A549 treated with GW870086 at 1 μM for 4 hours (cell line): ENCODE measurements around the gene OR10T2. TPM values are rescaled to one million over a fixed set of nuclear protein-coding genes. Genes with fewer than 3 reads are reported as not detected.

Experiments used
- total RNA-seq: library from RNA; stranded (reverse); fragments of 200-300 nt; extraction: Qiagen RNA extraction; gene quantifications from 5 replicates; pipeline ENCODE4 v1.2.3, GENCODE V29; 2022; ENCODE audit warnings: low read depth

The OR10T2 gene
- total RNA-seq: not detected in 5 replicates

GRCh38 chr1:158398818-158399514 lies at the start of gene OR10T2:
TSS of gene OR10T2 (minus strand) at chr1:158399466. CDS start at chr1:158399466, 0 bp downstream.

GRCh38 chr1:158426137-158426536 lies 26.9 kb upstream of the OR10T2 start, which contains the start of gene OR10K2:
TSS of gene OR10K2 (minus strand) at chr1:158426237. CDS start at chr1:158420866, 5,371 bp downstream.

GRCh38 chr1:158353303-158354075 lies 45.8 kb downstream of the OR10T2 start, which contains the start of gene CD1E:
TSS of gene CD1E (plus strand) at chr1:158353894. CDS start at chr1:158353989, 95 bp downstream.

Other genes with a start within 250 kb of the OR10T2 start
- 0.10 TPM in 1 of 5 replicates, not detected in the others for gene CD1D, start 218.6 kb downstream of the OR10T2 start, total RNA-seq
- gene CD1A, start 145.0 kb downstream of the OR10T2 start, total RNA-seq: not detected in 5 replicates
- gene CD1C, start 109.5 kb downstream of the OR10T2 start, total RNA-seq: not detected in 5 replicates
- gene CD1B, start 67.9 kb downstream of the OR10T2 start, total RNA-seq: not detected in 5 replicates
- not detected in 5 replicates for gene CD1E, start 45.6 kb downstream of the OR10T2 start, total RNA-seq
- gene OR10K2, start 26.8 kb upstream of the OR10T2 start, total RNA-seq: not detected in 5 replicates
- gene OR10K1, start 62.4 kb upstream of the OR10T2 start, total RNA-seq: not detected in 5 replicates
- gene OR10R2, start 72.8 kb upstream of the OR10T2 start, total RNA-seq: not detected in 5 replicates
- not detected in 5 replicates for gene OR6Y1, start 154.9 kb upstream of the OR10T2 start, total RNA-seq
- not detected in 5 replicates for gene OR6P1, start 171.1 kb upstream of the OR10T2 start, total RNA-seq
- gene OR10X1, start 180.4 kb upstream of the OR10T2 start, total RNA-seq: not detected in 5 replicates
- not detected in 5 replicates for gene OR10Z1, start 205.8 kb upstream of the OR10T2 start, total RNA-seq